GM21526 (cell line): ENCODE results near the gene PTRHD1.

Experiments used
- ATAC-seq: cut with Tn5 transposase; IDR thresholded peaks from one replicate; pipeline ENCODE4 v1.9.1; 2021; ENCODE audit warnings: moderate library complexity; ENCODE audit not compliant: unreplicated experiment, low FRiP score

PTRHD1 gene

DNA sequence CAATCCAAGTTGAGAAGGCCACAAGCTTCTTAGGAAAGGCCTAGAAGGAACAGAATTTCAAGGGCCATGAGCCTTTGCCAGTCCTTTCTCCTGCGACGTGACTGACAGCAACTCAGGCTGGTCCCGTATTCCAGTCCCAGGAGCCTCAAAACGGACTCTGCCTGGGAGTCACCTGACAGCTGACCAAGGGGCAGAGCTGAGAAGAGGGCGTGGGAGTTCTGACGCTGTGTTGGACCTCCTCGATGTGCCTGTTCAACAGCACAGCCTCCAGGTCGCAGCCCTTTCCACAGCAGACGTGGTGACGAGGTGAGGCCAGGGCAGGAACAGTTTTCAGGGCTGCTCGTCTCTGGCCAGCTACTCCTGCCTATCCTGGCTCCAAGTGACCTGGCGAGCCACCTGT, 37.6 kb upstream of the PTRHD1 start:
- no peak for ATAC-seq

GRCh38 chr2:24830351-24830750, 37.2 kb upstream of the PTRHD1 start:
- no peak for ATAC-seq

DNA sequence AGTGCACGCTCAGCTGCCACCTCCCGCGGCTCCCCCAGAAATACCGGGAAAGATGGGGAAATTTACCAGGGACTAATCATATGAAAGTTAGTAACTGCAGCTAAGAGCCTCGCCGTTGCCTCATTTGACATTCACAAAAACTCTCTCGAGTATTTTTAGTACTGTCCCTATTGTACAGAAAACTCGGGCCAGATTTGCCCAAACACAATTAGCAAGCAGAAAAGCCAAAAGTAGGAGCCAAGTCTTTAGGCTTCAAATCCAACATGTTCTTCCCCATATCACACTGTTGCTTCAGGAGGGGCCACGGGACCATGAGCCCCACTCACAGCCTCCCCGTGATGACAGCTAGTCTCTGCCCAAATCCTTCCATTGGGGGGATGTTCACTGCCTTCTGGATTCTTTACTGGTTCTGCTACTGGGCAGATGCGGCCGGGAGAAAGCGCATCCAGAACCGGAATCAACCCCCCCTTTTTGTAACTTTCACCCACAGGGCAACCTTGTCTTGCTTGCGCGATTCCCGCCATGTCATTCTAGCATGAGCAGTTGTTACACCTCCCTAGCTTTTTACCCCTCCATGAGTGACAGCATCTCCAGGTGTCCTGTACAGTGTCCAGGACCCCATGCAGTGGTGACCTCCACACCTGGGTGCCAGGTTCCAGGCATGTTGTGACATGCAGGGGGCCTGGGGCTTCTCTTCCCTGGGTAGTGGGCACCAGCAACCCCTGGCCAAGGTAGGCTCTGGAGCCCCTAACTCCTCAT, 35.2 kb upstream of the PTRHD1 start:
- no peak for ATAC-seq

- no peak for ATAC-seq
These were observed 34.4 kb upstream of the PTRHD1 start for GRCh38 chr2:24827321-24828237.

GRCh38 chr2:24826773-24827145, 33.6 kb upstream of the PTRHD1 start:
- ATAC-seq = no peak

DNA sequence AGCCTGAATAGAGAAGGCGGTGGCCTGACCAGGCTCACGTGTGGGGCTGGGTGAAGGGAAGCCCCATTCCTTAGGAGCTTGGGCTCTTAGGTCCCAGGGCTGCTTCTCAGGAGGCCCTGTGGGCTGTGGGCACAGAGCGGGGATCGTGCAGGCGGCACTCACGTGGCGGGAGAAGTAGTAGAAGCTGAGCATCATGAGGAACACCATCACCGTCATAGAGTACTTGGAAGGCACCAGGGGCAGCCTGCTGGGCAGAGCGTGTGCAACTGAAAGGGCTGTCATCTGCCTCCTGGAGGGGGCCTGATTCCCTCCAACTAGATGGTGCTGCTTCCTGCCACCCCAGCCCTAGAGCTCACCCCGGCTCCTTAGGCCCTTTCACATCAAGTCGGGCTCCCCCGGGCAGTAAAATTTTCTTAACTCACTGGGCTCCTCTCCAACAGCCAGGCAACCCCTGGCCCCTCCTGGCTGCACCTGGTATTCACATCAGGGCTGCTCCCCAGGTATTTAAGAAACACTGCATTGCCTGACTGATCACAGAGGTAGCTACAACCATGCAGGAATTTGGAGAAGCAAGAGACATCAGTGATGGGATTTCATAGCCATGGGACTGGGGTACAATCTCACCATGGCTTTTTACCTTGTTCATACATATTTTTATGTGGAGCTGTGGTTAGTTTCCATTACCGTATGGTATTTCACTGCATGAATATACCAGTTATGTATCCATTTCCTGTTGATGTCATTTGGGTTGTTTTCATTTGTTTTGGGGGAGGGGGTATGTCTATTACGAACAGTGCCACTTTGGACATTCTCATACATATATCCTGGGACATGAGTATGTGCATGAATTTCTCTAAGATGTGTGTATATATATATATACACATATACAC, 32.9 kb upstream of the PTRHD1 start:
- no peak for ATAC-seq

DNA sequence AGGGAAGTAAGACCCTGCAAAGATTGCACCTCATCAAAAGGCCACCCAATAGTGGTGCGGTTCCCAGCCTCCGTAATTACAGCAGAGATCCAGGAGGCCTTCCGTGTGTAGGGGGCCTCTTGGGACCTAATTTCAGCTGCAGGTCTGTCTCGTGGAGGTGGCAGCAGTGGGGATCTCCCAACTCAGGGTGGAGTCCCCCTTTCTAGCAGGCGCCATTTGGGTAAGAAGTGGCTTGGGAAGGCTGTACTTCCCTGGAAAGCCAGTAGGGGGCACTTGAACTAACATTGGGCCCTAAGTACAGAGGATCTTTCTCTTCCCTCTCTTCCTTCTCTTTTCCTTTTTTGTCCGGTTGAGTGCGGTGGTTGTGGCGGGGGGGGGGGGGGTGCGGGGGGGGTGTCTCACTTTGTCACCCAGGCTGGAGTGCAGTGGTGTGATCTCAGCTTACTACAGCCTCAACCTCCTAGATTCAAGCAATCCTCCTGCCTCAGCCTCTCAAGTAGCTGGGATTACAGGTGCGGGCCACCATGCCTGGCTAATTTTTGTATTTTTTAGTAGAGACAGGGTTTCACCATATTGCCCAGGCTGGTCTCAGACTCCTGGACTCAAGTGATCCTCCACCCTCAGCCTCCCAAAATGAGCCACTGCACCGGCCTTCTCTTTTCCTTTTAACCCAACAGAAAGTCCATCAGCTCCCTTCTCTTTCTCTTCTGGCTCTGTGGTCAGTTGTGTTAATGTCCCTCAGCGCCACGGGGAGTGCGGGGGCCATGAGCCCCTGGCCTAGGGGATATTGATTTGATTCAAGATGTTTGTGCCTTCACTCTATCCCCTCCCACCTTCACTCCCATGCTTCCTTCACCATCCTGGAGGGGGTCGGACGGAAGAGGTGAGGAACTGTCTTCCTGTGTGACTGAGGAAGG, 32.0 kb upstream of the PTRHD1 start:
- no peak for ATAC-seq

DNA sequence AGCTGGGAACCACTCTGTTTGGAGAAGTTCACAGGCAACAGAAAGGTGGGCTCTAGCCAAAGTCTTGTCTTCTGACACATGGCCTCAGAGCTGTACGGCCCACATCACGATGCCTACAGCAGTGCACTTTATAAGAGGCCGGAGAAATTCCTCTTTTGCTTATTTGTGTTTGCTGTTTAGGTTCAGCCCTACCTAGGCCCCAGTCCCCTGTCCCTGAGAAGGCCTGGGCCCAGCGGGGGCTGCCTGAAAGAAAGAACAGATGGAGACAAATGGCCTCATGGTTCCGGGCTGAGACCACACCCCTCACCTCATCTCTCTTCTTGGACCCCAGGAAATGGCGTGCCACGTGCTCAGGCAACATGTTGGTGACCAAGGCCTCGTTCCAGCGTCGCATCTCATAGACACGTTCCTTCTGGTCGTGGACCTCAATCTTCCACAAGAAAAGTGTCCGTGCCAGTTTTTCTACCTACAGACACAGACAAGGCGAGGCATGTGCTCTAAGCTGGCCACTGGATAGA, 30.9 kb upstream of the PTRHD1 start:
- ATAC-seq = no peak

- ATAC-seq = no peak
These were observed 29.0 kb upstream of the PTRHD1 start for GRCh38 chr2:24822049-24822706.

- ATAC-seq = no peak
These were observed 28.3 kb upstream of the PTRHD1 start for GRCh38 chr2:24821433-24821891.

GRCh38 chr2:24820598-24821432, 27.6 kb upstream of the PTRHD1 start:
- ATAC-seq = no peak

GRCh38 chr2:24820175-24820513, 27.0 kb upstream of the PTRHD1 start:
- no peak for ATAC-seq

GRCh38 chr2:24819442-24820174, 26.4 kb upstream of the PTRHD1 start:
- ATAC-seq = no peak

DNA sequence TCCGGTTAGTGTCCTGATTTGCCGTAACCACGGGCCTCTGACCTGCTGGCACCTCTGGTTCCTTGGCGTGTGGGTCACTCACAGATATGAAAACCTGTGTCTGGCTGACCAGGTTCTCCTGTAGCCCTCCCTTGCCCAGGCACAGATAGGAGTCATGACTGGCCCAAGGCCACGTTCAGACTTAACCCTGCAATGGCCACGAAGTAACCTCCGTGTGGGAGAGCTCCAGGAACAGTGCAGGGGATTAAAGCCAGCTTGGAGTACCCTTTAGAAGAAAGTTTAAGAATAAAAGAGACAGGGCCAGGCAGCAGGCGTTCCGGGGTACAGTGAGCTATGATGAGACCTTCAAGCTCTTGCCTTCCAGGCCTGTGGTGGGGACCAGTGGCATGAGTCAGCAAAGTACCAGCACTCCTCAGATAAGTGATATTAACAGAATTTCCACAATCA, 25.6 kb upstream of the PTRHD1 start:
- no peak for ATAC-seq

GRCh38 chr2:24816884-24817283, 23.7 kb upstream of the PTRHD1 start:
- no peak for ATAC-seq

- no peak for ATAC-seq
These were observed 23.2 kb upstream of the PTRHD1 start for GRCh38 chr2:24816404-24816803.

DNA sequence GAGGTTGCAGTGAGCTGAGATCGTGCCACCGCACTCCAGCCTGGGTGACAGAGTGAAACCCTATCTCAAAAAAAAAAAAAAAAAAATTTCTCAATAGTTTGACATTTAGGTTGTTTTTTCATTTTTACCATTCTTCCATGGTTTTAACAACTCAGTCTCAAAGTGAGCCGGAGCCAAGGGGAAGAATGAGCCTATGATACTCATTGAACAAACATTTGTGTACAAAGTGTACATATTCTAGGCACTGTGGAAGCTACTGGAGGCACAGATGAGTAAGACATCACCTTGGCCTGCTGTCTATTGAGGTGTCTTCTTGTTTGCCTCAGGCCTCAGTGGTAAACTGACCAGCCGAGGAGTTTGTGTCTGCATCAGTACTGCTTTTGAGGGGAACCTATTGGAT, 22.0 kb upstream of the PTRHD1 start:
- no peak for ATAC-seq
